NCI-H2227 (cell line): ENCODE results near the gene PPIE.

Source experiments
- DNase-seq: peaks from one replicate; lab custom pipeline; 2025; ENCODE audit not compliant: unreplicated experiment; lab: John Stamatoyannopoulos, UW

Gene PPIE

DNA sequence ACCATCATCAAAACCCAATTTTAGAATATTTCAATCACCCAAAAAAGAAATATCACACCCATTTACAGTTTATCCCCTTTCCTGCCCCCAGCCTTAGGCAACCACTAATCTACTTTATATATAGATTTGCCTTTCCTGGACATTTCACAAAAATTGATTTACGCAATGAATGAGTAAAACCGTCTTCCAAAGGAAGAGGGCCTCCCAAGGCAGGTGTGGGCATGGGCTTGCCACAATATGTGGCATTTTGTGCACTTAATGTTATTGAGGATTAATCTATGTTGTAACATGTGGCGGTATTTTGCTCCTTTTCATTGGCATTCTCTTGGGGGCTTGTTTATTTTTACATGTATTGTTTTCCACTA, 61.8 kb downstream of the PPIE start:
- no peak for DNase-seq

- DNase-seq, result no peak
Observed at GRCh38 chr1:39802496-39803260, 64.0 kb downstream of the PPIE start.

GRCh38 chr1:39805385-39805784, 66.7 kb downstream of the PPIE start:
- no peak for DNase-seq

DNA sequence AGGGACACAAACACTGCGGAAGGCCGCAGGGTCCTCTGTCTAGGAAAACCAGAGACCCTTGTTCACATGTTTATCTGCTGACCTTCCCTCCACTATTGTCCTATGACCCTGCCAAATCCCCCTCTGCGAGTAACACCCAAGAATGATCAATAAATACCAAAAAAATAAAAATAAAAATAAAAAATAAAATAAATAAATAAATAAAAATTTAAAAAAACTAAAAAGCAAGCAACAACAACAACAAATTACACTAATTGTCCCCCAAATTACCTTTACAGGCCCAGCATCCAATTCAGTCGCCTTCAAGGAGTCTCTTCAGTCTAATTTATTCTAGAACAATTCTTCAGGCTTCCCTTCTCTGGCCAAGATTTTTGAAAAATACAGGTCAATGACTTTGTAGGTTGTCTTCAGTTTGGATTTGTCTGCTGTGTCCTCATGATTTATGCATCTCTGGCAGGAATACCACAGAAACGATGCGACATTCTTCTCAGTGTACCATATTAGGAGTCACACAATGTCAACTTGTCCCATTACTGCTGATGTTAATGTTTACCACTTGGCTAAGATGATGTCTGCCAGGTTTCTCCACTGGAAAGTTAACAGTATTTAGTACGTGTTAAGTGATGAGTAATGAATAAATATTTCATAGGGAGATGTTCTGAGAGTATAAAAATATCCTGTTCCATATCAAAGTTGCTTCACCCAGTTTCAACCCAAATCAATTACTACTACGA, 70.3 kb downstream of the PPIE start:
- DNase-seq, result no peak

DNA sequence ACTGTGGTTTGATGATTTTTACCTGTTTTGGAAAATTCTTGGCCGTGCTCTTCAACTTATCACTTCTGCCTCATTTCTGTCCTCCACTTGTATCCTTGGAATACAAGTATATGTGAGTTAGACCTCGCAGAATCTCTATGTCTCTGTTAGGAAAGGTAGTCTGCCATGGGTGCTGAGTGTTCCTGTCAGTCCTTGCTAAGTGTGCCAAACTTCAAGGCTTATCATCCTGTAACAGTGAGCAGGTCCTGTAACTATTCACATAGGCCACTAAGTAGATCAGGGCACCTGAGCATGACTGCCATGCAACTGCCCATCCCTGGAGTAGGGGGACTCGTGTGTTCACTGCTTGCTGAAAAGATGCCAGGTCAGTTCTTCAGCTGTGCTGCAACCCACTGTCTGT, 74.2 kb downstream of the PPIE start:
- no peak for DNase-seq
